K562 (cell line): ENCODE data around the gene MAS1L.

Experiments used
- ATF3 ChIP-seq, 2 experiments: fragments of 450-650 bp in 1 of 2; sonication (generic) in 1 of 2; formaldehyde crosslinking in 1 of 2; IDR thresholded peaks in 1 of 2; conservative IDR thresholded peaks in 1 of 2; 2 replicates each; pipeline versions ENCODE4 v1.6.1 to v1.8.1; 2016 to 2023; ENCODE audit warnings: mild to moderate bottlenecking in 2 of 2, moderate library complexity in 2 of 2, inconsistent platforms in 1 of 2, missing genetic modification reagents in 1 of 2
- CTCF ChIP-seq, 3 experiments: IDR thresholded peaks in 2 of 3; conservative IDR thresholded peaks in 1 of 3; 2 replicates each; pipeline ENCODE4 v1.5.1; 2011 to 2012; ENCODE audit warnings: low read length in 3 of 3, mild to moderate bottlenecking in 3 of 3, control low read depth in 2 of 3, improper control_type of control experiment in 1 of 3, inconsistent platforms in 1 of 3, low read depth in 1 of 3, mixed read lengths in 1 of 3, moderate library complexity in 1 of 3; ENCODE audit not compliant: insufficient read depth in 2 of 3
- E4F1 ChIP-seq: fragments of 250-450 bp; sonication (Bioruptor Pico); IDR thresholded peaks from 2 replicates; pipeline ENCODE4 v1.5.0; 2021; ENCODE audit warnings: mild to moderate bottlenecking, borderline replicate concordance
- EP300 ChIP-seq: IDR thresholded peaks from 2 replicates; pipeline ENCODE4 v1.6.1; 2012; ENCODE audit warnings: low read length, improper control_type of control experiment
- MAFF ChIP-seq: IDR thresholded peaks from 2 replicates; pipeline ENCODE4 v1.6.1; 2012; ENCODE audit warnings: low read length, improper control_type of control experiment
- MAFG ChIP-seq: fragments of 450-650 bp; conservative IDR thresholded peaks from 2 replicates; pipeline ENCODE4 v1.6.1; 2016; ENCODE audit warnings: missing genetic modification characterization, missing compliant biosample characterization
- NFE2 ChIP-seq: IDR thresholded peaks from 2 replicates; pipeline ENCODE4 v1.6.1; 2014; ENCODE audit warnings: antibody characterized with exemption, low read depth
- PTRF ChIP-seq: fragments of 450-650 bp; IDR thresholded peaks from 2 replicates; pipeline ENCODE4 v1.6.1; 2016; ENCODE audit warnings: mild to moderate bottlenecking, missing genetic modification characterization, missing compliant biosample characterization
- RCOR1 ChIP-seq, 2 experiments: IDR thresholded peaks; 2 replicates each; pipeline ENCODE4 v1.6.1; 2012; ENCODE audit warnings: low read depth in 2 of 2, low read length in 2 of 2, borderline replicate concordance in 1 of 2, improper control_type of control experiment in 1 of 2
- YY1 ChIP-seq, 3 experiments: IDR thresholded peaks; 2 replicates each; pipeline ENCODE4 v1.6.1; 2011; ENCODE audit warnings: low read length in 2 of 3, mild to moderate bottlenecking in 2 of 3, moderate library complexity in 2 of 3, borderline replicate concordance in 1 of 3, control low read depth in 1 of 3, low read depth in 1 of 3; ENCODE audit not compliant: insufficient read depth in 3 of 3, insufficient replicate concordance in 2 of 3, control insufficient read depth in 1 of 3, insufficient read length in 1 of 3; ENCODE audit errors: extremely low read depth in 1 of 3
- ZBTB26 ChIP-seq: fragments of 450-650 bp; formaldehyde crosslinking; IDR thresholded peaks from 2 replicates; pipeline ENCODE4 v1.4.0; 2022; ENCODE audit warnings: missing genetic modification characterization
- ZZZ3 ChIP-seq: fragments of 450-650 bp; IDR thresholded peaks from 2 replicates; pipeline ENCODE4 v1.6.1; 2016; ENCODE audit warnings: antibody characterized with exemption, mild to moderate bottlenecking, moderate library complexity

GRCh38 chr6:29462022-29462421 is 25.7 kb downstream of the MAS1L start:
- TF ChIP-seq RCOR1 (IDR thresholded peaks at IDR 0.05; ENCODE audit: borderline replicate concordance in 1 of 2, low read depth in 2 of 2, low read length in 2 of 2), result no peak
- TF ChIP-seq CTCF (IDR thresholded peaks at IDR 0.05 in 2 of 3, conservative IDR thresholded peaks at IDR 0.05 in 1 of 3; ENCODE audit: insufficient read depth in 2 of 3, low read depth in 1 of 3, low read length in 3 of 3), result no peak
- no peak for TF ChIP-seq E4F1 (CRISPR knock-in tag)
- TF ChIP-seq MAFG (tag), result no peak
- TF ChIP-seq ZZZ3, result no peak
- TF ChIP-seq EP300, result no peak
- TF ChIP-seq PTRF (tag), result no peak
- no peak for TF ChIP-seq ATF3 (IDR thresholded peaks at IDR 0.05)
- no peak for TF ChIP-seq ATF3 (CRISPR knock-in tag; conservative IDR thresholded peaks at IDR 0.05)
- TF ChIP-seq YY1 (IDR thresholded peaks at IDR 0.05; ENCODE audit: borderline replicate concordance in 1 of 3, control insufficient read depth in 1 of 3, extremely low read depth in 1 of 3, insufficient read depth in 3 of 3, insufficient read length in 1 of 3, insufficient replicate concordance in 2 of 3, low read depth in 1 of 3, low read length in 2 of 3), result no peak
- no peak for TF ChIP-seq ZBTB26 (CRISPR knock-in tag)
- no peak for TF ChIP-seq NFE2
- no peak for TF ChIP-seq MAFF
